Right atrium auricular region (tissue), 2 donors: ENCODE measurements around the gene RNF123. TPM values are rescaled to one million over a fixed set of nuclear protein-coding genes. Genes with fewer than 3 reads are reported as not detected.

Experiments used
- DNase-seq: peaks from one replicate; pipeline ENCODE4 v3.0.0-alpha.2; 2019; ENCODE audit warnings: low spot score
- H3K27ac ChIP-seq, 2 donors: fragments of 200-600 bp; sonication (generic); 1 replicate in 1 of 2; 2 replicates in 1 of 2; pipeline ENCODE4 v1.5.1; 2016 to 2019
- H3K27me3 ChIP-seq, 2 donors: fragments of 200-600 bp; sonication (generic); one replicate each; pipeline versions ENCODE4 v1.5.1 to v1.6.0; 2017 to 2019
- H3K36me3 ChIP-seq: fragments of 200-600 bp; sonication (generic); one replicate; pipeline ENCODE4 v1.5.1; 2016
- H3K4me1 ChIP-seq, 2 donors: fragments of 200-600 bp; sonication (generic); one replicate each; pipeline versions ENCODE4 v1.5.1 to v1.6.0; 2017 to 2019
- H3K4me3 ChIP-seq, 2 donors: fragments of 200-600 bp; sonication (generic); 1 replicate in 1 of 2; 2 replicates in 1 of 2; pipeline ENCODE4 v1.5.1; 2017 to 2019; ENCODE audit warnings: mild to moderate bottlenecking in 1 of 2, moderate library complexity in 1 of 2
- H3K9me3 ChIP-seq, 2 donors: fragments of 200-600 bp; sonication (generic); one replicate each; pipeline ENCODE4 v1.5.1; 2019
- CTCF ChIP-seq, 2 donors: fragments of 200-600 bp; sonication (generic); IDR thresholded peaks; one replicate each; pipeline ENCODE4 v1.5.1; 2019; ENCODE audit warnings: antibody characterized with exemption in 2 of 2
- total RNA-seq, 2 donors: library from RNA; depleted of rRNA; stranded (reverse); fragments of >200 nt; gene quantifications; one replicate each; pipeline ENCODE4 v1.1.0, GENCODE V29; 2016

Gene RNF123
- total RNA-seq, 2 donors from 2014 or later, result 29.1 to 29.8 TPM

- H3K9me3 ChIP-seq, result no peaks in the 10 kb centered on the region
- H3K27ac ChIP-seq, result no peak overlapping the region
- H3K36me3 ChIP-seq, result peaks cover 28% of the 10 kb centered on the region
- H3K4me1 ChIP-seq, result peaks cover 0 to 14% of the 10 kb centered on the region in 2 donors
- no peak for DNase-seq
- H3K4me3 ChIP-seq, result no peak overlapping the region
- TF ChIP-seq CTCF (IDR thresholded peaks at IDR 0.05), result peak; percentile 71 to 79
- no peaks in the 10 kb centered on the region for H3K27me3 ChIP-seq
Observed at GRCh38 chr3:49703443-49703927, 14.1 kb downstream of the RNF123 start.

DNA sequence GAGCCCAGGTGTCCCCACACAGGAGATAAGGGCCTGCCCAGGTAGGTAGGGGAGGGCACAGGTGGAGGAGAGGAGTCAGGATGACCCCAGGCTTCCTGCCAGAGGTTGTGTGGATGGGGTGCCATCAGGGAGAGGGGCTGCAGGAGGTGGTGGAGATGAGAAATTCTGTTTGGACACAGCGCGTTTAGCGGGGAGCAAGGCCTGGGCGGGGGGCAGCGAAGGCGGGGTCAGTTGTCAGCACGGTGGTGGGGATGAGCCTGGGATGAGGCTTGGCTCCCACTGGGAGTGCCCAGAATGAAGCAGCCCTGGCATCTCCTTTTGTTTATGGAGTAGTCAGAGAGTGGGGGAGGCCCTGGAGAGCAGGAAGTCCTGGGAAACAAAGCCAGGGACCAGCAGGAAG, 14.6 kb downstream of the RNF123 start:
- Histone ChIP-seq H3K4me3 (no peak overlapping the region), H3K4me1 (peaks cover 0 to 11% of the 10 kb centered on the region in 2 donors), H3K9me3 (no peaks in the 10 kb centered on the region), H3K36me3 (peaks cover 26% of the 10 kb centered on the region), H3K27me3 (no peaks in the 10 kb centered on the region), H3K27ac (no peak overlapping the region)
- TF ChIP-seq CTCF (IDR thresholded peaks at IDR 0.05), result no peak
- DNase-seq, result no peak

- Histone ChIP-seq H3K9me3 (no peaks in the 10 kb centered on the region), H3K27ac (no peak overlapping the region), H3K4me3 (no peak overlapping the region), H3K27me3 (no peaks in the 10 kb centered on the region), H3K36me3 (peaks cover 26% of the 10 kb centered on the region), H3K4me1 (peaks cover 0 to 4% of the 10 kb centered on the region in 2 donors)
- TF ChIP-seq CTCF (IDR thresholded peaks at IDR 0.05), result no peak
- DNase-seq, result no peak
Observed at GRCh38 chr3:49704629-49705028, 15.3 kb downstream of the RNF123 start.

GRCh38 chr3:49705390-49705960, 16.1 kb downstream of the RNF123 start:
- Histone ChIP-seq H3K4me3 (no peak overlapping the region), H3K36me3 (peaks cover 26% of the 10 kb centered on the region)
- DNase-seq, result no peak

DNA sequence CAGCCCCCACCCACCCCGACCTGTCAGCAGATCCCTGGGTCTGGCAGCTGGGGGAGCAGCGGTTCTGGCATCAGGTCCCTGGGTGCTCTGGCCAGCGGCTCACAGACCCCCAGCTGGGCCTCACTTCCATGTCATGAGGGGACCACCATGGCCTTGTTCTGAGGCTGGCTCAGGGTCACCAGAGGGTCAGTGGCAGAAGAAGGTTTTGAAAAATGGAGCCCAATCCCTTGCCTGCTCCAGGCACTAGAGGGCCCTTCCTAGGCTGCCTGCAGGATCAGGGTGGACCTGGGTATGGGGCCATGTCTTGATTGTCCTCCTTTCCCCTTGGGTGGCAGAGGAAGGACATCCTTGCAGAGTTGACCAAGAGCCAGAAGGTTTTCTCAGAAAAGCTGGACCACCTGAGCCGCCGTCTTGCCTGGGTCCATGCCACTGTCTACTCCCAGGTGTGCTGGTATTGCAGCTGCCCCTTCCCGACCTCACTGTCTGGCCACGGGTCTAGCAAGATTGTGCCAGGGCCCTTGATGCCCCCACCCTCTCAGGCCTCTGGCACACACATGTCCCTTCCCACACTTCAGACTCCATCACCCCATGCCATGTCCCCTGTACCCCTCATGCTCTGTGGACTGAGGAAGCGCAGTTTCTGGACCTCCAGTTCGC, 17.2 kb downstream of the RNF123 start:
- no peak for DNase-seq
- Histone ChIP-seq H3K4me3 (no peak overlapping the region), H3K27ac (no peak overlapping the region), H3K27me3 (no peaks in the 10 kb centered on the region), H3K4me1 (no peaks in the 10 kb centered on the region), H3K36me3 (peaks cover 26% of the 10 kb centered on the region), H3K9me3 (no peaks in the 10 kb centered on the region)
- no peak for TF ChIP-seq CTCF (IDR thresholded peaks at IDR 0.05)

More at GRCh38 chr3:49705390-49705960, 16.1 kb downstream of the RNF123 start:
- TF ChIP-seq CTCF (IDR thresholded peaks at IDR 0.05), result no peak
- Histone ChIP-seq H3K4me1 (no peaks in the 10 kb centered on the region), H3K9me3 (no peaks in the 10 kb centered on the region), H3K27ac (no peak overlapping the region), H3K27me3 (no peaks in the 10 kb centered on the region)
